ENCODE measurements around the gene ATL3.
A peak's percentile ranks its signal among the peaks of the same experiment; 100 is the strongest.
"Not testable (repeated sequence)": the region's sequence is repeated elsewhere in the genome, so short reads cannot be mapped to it uniquely, and the experiment has no call there.

Gene ATL3

GRCh38 chr11:63619967-63620366, 51.2 kb downstream of the ATL3 start:
- no peak for DNase-seq

DNA sequence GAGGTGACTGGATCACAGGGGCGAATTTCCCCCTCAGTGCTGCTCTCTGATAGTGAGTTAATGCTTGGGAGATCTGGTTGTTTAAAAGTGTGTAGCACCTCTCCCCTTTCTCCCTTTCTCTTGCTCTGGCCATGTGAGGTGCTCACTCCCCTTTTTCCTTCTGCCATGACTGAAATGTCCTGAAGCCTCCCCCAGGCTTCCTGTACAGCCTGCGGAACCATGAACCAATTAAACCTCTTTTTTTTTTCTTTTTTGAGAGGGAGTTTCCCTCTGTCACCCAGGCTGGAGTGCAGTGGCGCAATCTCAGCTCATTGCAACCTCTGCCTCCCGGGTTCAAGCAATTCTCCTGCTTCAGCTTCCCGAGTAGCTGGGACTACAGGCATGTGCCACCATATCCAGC, 53.5 kb downstream of the ATL3 start:
- not testable (repeated sequence) for DNase-seq

DNA sequence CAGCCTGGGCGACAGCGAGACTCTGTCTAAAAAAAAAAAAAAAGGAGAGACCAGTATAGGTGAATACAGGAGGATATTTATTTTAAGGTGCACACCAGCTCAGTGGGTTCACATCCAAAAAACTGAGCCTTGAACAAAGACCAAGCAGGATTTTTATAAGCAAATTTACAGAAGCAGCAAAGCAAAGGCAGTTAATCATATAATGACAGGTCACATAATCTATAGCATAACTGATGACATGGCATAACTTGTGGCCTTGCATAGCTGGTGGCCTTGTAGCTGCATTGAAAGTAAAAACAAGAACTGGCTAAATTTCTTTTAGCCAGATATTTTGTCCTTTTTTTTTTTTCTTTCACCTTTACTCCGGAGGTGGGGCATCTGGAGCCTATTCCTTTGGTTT, 54.2 kb downstream of the ATL3 start:
- DNase-seq, result no peak

- peak; percentile 72 for DNase-seq
Measured at GRCh38 chr11:63614136-63614671, 57.0 kb downstream of the ATL3 start, which contains the start of gene PLAAT3. TSS of gene PLAAT3 (minus strand) at chr11:63614433. CDS start at chr11:63614014, 419 bp downstream.

DNA sequence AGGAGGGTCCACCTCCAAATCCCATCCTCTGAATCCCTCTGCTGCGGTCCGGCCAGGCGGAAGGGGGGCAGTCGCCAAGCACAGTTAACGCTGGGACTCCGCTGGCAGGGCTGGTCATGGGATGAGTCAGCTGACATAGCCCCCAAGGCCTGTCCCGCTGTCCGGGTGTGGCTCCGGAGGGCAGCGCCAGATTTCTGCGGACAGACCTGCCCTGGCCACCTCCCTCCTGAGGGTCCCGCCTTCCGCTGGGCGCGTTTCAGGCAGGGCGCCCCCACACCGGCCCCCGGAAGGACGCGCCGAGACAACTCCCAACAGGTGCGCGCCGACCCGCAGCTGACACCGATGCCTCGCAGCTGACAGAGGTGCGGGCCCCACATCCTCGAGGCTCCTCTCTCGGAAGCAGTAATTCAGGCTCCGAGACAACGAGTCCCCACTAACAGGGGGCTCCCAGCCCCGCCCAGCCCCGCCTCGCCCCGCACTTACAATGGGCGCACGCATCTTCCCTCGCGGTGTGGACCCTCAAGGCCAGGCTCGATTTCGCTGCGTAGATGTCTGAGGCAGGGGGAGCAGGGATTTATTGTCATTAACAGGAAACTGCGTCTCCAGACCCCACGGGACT, 57.5 kb downstream of the ATL3 start:
- peak; percentile 74 for DNase-seq

DNA sequence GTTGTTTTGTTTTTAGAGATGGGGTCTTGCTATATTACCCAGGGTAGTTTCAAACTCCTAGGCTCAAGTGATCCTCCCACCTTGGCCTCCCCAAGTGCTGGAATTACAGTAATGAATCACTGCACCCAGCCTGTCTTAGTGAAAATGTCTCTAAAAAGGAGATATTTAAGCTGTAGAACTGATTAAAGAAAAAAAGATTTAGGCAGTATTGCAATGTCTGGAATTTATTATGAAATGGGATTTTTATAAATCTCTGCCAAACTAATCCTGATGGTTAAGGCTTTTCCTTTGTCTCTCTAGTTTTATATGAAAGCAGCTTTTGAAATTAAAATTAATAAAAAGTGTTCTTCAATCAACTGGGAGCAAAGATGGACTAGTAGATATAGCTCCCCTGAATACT, 59.0 kb downstream of the ATL3 start:
- DNase-seq, result no peak

DNA sequence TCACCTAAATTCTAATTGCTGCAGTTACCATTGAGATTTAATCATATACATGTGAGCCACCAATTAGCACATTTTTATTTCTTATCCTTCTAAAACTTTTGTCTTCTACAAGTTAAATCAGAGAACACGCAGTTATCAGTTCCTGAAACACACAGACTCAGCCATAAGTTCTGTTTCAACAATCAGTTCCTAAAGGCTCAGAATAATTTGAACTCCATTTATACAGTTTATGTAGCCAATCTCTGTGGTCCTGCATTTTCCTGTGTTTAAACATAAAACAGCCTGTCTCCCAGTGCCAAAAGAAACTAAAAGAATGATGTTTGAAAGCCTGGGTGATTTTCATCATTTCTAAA, 59.8 kb downstream of the ATL3 start:
- DNase-seq, result no peak

- no peak for DNase-seq
Measured at GRCh38 chr11:63610604-63611394, 60.4 kb downstream of the ATL3 start.

DNA sequence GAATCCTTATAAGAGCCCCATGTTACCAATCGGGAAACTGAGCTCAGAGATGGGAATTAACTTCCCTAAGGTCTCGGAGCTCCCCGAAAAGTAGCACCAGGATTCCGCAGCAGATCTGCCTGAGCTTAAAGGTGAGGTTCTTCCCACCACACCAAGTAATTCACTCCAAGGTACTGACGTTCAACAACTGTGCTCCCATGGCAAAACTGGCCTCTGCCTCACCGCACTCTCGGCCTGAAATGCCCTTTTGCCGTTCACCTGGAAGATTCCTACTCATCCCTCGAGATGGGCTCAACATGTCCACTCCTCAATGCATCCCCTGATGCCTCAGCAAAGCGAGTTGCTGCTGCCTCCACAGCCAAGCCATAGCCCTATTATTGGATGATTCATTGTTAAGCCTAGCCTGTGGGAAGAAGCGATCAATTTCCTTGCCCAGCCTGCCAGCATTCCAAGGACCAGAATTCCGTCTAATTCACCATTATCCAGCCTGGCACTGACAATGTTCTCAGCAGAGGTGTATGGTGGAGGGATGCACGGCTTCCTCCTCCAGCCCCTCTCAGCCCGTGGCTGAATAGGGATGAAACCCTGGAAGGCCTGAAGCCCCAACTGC, 61.1 kb downstream of the ATL3 start:
- no peak for DNase-seq

- no peak for DNase-seq
Measured at GRCh38 chr11:63609536-63609935, 61.6 kb downstream of the ATL3 start.

DNA sequence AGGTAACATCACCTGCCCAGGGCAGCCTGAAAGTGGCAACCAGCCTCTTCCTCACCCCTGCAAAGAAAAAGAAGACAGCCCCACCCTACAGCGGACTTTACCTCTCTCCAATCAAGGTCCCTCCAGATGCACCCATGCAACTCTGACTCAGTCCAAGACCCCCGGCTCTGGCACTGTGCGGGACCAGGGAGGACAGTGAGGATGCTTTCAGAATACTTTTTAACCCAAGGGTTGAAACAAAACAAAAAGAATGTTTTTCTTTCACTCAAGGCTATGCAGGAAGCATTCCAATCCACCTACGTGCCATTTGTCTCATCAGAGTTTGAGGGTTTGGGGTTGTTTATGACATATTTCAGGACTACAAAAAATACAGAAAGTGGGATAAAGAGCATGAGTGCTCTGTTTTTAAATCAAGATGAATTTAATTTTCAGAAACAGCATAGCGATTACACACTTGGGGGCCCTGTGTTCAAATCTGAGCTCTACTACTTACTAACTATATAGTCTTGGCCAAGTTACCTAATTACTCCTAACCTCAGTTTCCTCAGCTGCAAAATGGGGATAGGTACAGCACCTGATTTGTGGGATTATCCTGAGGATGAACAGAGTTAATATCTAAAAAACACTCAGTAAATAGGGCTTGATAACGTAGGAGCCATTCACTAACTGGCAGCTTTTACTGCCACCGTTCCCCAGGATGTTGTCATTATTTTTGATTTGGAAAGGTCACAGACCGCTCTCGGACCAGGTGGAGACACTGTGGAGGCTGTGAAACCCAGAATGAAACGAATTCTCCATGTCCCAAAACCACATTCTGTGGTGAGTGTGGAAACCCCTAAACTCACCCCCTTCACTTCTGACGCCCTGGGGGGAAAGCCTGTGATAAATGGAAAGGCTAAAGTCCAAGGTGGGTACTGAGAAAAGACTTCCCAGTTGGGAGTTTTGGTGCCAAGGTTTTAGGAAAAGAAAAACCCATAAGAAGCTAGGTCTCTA, 62.5 kb downstream of the ATL3 start:
- no peak for DNase-seq

DNA sequence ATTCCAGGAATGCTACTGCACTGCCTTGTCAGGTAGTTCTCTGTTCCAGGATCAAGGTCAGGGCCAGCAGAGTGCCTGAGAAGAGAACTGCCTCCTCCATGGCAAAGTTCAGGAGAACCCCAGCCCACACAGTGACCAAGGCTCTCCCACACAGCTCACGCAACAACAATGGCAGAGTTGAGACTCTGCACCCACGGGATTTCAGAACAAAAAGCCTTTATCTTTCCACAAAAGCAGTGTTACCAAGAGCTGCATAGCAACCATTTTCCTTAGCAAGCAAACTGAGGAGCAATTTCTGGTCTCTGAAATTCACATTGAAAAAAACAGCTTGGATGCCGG, 68.0 kb downstream of the ATL3 start:
- DNase-seq, result no peak

DNA sequence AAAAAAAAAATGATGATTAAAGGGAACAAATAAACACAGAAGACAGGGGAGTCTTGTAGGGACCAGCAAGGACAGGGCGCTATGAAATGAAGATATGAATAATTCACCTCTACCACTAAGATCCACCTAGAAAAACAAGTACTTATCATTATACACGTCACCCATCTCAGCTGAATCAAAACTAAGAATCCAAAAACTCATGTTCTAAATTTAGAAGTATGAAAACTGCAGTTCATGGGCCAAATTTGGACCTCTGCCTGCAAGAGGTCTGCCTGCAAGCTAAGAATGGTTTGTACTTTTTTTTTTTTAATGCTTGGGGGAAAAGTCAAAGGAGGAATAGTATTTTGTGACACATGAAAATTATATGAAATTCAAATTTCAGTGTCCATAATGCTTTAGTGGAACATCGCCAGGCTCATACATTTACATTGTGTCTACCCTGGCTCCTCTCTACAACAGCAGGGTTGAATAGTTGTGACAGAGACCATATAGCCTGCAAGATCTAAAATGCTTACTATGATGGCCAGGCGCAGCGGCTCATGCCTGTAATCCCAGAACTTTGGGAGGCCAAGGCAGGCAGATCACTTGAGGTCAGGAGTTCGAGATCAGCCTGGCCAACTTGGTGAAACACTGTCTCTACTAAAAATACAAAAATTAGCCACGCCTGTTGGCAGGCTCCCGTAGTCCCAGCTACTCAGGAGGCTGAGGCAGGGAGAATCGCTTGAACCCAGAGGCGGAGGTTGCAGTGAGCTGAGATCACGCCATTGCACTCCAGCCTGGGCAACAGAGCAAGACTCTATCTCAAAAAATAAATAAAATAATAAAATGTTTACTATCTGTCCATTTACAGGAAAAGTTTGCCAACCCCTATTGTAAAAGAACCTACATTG, 68.6 kb downstream of the ATL3 start:
- DNase-seq, result not testable (repeated sequence)

DNA sequence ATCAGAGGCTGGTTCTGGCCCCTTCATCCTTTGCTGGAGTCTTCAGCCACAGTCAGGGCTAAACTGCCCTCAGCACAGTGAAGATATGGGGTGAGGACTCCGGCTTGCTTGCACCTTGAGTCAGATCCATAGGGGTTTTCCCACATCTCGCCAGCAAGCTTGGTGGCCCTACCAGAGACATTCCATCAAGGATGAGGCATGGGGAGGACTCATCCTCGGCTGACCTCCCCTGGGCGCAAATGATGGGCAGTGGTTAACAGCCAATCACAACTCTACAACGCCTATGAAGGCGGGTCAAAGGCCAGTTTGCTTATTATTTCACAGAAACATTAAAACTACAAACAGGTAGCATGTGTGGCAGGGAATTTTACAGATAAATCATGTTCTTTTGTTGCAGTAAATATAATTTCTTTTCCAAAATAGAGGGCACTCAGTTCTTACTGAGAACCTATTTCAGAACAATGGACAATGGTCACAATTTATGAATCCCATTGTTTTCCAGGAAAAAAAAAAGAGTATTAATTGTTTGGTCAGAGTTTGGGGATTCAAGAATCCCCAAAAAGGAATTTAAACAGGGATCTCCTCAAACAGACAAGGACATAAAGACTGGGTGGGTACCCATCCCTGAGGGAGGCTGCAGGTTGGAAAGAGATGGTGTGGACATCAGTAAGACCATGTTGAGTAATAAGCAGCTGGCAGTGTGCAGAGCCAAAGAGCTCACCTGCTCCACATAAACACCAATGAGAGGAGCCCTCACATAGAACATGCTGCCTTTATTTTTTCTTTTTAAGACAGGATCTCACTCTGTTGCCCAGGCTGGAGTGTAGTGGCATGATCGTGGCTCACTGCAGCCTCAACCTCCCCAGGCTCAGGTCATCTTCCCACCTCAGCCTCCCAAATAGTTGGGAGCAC, 71.7 kb downstream of the ATL3 start:
- DNase-seq, result no peak

GRCh38 chr11:63598556-63598955, 72.6 kb downstream of the ATL3 start:
- no peak for DNase-seq

GRCh38 chr11:63595296-63595695, 75.9 kb downstream of the ATL3 start:
- DNase-seq, result no peak

- DNase-seq, result no peak
Measured at GRCh38 chr11:63592975-63593395, 78.2 kb downstream of the ATL3 start.

- no peak for DNase-seq
Measured at GRCh38 chr11:63590024-63590788, 81.0 kb downstream of the ATL3 start.

DNA sequence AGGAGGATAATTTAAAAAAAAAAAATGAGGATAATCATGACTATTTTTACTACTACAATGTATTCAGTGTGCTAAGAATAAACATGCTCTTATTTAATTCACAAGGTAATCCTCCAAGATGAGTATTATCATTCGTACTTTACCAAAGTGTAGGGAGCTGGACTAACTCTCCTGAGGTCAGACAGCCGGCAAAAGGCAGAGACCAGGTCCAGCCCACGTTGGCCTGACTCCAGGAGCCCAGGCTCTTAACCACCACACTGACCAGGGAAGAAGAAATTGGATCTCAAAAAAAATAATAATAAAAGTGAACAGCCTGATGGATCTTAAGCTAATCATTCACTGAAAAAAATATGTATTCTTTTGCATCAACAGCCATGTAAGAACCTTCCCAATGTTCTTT, 82.2 kb downstream of the ATL3 start:
- no peak for DNase-seq
